Measurements from ENCODE around the gene MGARP. TPM values are rescaled to one million over a fixed set of nuclear protein-coding genes. Genes with fewer than 3 reads are reported as not detected.
A peak's percentile ranks its signal among the peaks of the same experiment; 100 is the strongest.

Gene MGARP
- total and polyA plus RNA-seq, 9 of the 15 experiments (the other 6 are each of a cell fraction or from before 2014, with no cell fraction given) = 0.11 to 0.45 (median 0.23) TPM; not detected in 4

DNA sequence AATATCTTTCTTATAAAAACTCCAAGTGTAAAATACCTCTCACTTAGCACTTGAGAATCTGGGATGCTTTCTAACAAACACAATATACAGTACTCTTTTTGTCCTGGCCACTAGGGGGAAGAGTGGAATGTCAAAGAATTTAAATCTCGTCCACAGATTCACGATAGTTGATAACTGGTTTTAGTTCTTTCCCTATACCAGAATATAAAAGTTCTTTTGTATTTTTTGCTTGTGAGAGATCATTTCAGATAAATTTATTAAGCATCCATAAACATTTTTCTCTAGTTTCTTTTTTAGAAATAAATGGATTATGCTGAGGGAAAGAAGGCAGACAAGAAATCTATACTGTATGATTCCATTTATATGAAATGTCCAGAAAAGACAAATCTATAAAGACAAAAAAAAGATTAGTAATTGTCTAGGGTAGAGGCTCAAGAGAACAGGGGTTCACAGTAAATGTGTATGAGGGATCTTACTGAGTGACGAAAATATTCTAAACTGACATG lies 50.4 kb downstream of the MGARP start:
- ChIA-PET POLR2A (no interaction called here), CTCF (ENCODE audit: low intra/inter-chr PET ratio) (interaction anchor here (0.9 to 1.4 kb wide), 4 partner anchors 45 to 302 kb away, joined by 3 to 10 read pairs (median 4); no protein-coding TSS in a partner anchor)
- Histone ChIP-seq H2AFZ (ENCODE audit: low read depth, low read length) (no peak overlapping the region), H3K27ac (ENCODE audit: extremely low read depth, low read depth, low read length) (no peak overlapping the region), H3K27me3 (ENCODE audit: control insufficient read depth in 2 of 2, insufficient read depth in 2 of 2, low read length in 2 of 2) (no peaks in the 10 kb centered on the region), H3K4me1 (replicated peaks in 1 of 2; ENCODE audit: control insufficient read depth in 2 of 2, insufficient read depth in 2 of 2, low read length in 2 of 2) (peaks cover 0 to 2% of the 10 kb centered on the region in 2 experiments; a peak in 1 of 5 replicates), H4K20me1 (replicated peaks; ENCODE audit: control insufficient read depth, insufficient read depth, low read length) (no peaks in the 10 kb centered on the region), H3K36me3 (ENCODE audit: control insufficient read depth, insufficient read depth, low read length) (no peaks in the 10 kb centered on the region), H3K4me2 (ENCODE audit: insufficient read depth, low read length) (no peak overlapping the region), H3K4me3 (no peak overlapping the region), H3K9ac (ENCODE audit: insufficient read depth in 1 of 2, low read depth in 2 of 2, low read length in 2 of 2) (no peak overlapping the region), H3K9me1 (ENCODE audit: control insufficient read depth, insufficient read depth, low read length) (no peaks in the 10 kb centered on the region), H3K79me2 (ENCODE audit: control insufficient read depth, insufficient read depth, low read length) (no peaks in the 10 kb centered on the region), H3K9me3 (replicated peaks; ENCODE audit: control insufficient read depth, insufficient read depth, low read depth, low read length) (no peaks in the 10 kb centered on the region)
- intact Hi-C loops (cut with micrococcal nuclease) (loop anchor here (1.0 to 10.0 kb wide), 4 partner anchors 52 to 305 kb away; no protein-coding TSS in a partner anchor), in situ Hi-C loops (cut with MboI) (no loop called here)
- WGBS (ENCODE audit: insufficient coverage, low coverage, missing lambda C conversion rate) = 27% methylated on average over 3 of the region's 3 CpGs
- FAIRE-seq (peak; percentile 86), ATAC-seq (peak; percentile 81), DNase-seq (ENCODE audit: extremely low read depth in 1 of 4, low spot score in 3 of 4) (peak; percentile 27 to 61 (median 34))
- BruUV-seq (replicated peaks) = no TSS peak
- peak; percentile 78 to 81 for TF ChIP-seq KDM1A (IDR thresholded peaks at IDR 0.05)
- peak; percentile 64 for TF ChIP-seq TEAD4 (IDR thresholded peaks at IDR 0.05; ENCODE audit: low read length)
- TF ChIP-seq TEAD4 (CRISPR knock-in tag; IDR thresholded peaks at IDR 0.05; ENCODE audit: borderline replicate concordance) = no peak
- TF ChIP-seq SMC3 (conservative IDR thresholded peaks at IDR 0.05; ENCODE audit: insufficient read depth, low read depth, low read length) = 0 out of 2 replicates have a peak, but pooled peaks have one; percentile 24
- TF ChIP-seq, protein P1, sequence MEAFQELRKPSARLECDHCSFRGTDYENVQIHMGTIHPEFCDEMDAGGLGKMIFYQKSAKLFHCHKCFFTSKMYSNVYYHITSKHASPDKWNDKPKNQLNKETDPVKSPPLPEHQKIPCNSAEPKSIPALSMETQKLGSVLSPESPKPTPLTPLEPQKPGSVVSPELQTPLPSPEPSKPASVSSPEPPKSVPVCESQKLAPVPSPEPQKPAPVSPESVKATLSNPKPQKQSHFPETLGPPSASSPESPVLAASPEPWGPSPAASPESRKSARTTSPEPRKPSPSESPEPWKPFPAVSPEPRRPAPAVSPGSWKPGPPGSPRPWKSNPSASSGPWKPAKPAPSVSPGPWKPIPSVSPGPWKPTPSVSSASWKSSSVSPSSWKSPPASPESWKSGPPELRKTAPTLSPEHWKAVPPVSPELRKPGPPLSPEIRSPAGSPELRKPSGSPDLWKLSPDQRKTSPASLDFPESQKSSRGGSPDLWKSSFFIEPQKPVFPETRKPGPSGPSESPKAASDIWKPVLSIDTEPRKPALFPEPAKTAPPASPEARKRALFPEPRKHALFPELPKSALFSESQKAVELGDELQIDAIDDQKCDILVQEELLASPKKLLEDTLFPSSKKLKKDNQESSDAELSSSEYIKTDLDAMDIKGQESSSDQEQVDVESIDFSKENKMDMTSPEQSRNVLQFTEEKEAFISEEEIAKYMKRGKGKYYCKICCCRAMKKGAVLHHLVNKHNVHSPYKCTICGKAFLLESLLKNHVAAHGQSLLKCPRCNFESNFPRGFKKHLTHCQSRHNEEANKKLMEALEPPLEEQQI (IDR thresholded peaks at IDR 0.05) = 0 out of 2 replicates have a peak, but pooled peaks have one; percentile 53
- TF ChIP-seq, protein P2, sequence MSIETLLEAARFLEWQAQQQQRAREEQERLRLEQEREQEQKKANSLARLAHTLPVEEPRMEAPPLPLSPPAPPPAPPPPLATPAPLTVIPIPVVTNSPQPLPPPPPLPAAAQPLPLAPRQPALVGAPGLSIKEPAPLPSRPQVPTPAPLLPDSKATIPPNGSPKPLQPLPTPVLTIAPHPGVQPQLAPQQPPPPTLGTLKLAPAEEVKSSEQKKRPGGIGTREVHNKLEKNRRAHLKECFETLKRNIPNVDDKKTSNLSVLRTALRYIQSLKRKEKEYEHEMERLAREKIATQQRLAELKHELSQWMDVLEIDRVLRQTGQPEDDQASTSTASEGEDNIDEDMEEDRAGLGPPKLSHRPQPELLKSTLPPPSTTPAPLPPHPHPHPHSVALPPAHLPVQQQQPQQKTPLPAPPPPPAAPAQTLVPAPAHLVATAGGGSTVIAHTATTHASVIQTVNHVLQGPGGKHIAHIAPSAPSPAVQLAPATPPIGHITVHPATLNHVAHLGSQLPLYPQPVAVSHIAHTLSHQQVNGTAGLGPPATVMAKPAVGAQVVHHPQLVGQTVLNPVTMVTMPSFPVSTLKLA (conservative IDR thresholded peaks at IDR 0.05) = no peak; a peak in 1 of 4 replicates
- no peak for TF ChIP-seq FOXJ2 (tag; IDR thresholded peaks at IDR 0.05)
- TF ChIP-seq RAD21 (CRISPR knock-in tag; conservative IDR thresholded peaks at IDR 0.05 in 1 of 2, IDR thresholded peaks at IDR 0.05 in 1 of 2) = peak; percentile 59 to 77

Data from K562 (cell line).